RCC 7860 (cell line): ENCODE measurements around the gene ERAP2.
"Not testable (repeated sequence)": the region's sequence is repeated elsewhere in the genome, so short reads cannot be mapped to it uniquely, and the experiment has no call there.

ENCODE experiments used
- DNase-seq: peaks from one replicate; pipeline ENCODE4 v3.0.0-alpha.2; 2015; ENCODE audit warnings: low spot score
- FAIRE-seq: peaks from 2 replicates; lab custom pipeline; 2012; peaks lifted over from hg19 to GRCh38; lab: Jason Lieb, UNC

The ERAP2 gene

GRCh38 chr5:96928931-96929708 lies 52.8 kb downstream of the ERAP2 start:
- DNase-seq (no peak), FAIRE-seq (no peak)

DNA sequence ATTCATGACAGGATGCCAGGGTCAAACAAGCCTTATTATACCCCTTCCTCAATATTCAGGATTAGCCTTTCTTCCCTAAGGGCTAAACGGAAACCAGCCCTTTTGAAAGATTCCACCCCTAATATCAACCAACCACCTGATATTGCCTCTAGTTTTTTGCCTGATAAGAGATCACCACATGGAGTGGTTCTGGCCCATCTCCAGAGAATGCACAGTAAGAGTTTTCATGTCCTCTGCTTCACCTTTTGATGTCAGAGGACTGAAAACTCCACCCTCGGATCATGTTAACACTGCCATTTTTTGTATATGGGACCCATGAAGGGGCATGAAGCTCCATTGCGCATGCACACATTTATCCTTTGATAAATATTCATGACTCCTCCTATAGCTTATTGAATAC lies 53.8 kb downstream of the ERAP2 start:
- FAIRE-seq, result no peak
- DNase-seq, result no peak

DNA sequence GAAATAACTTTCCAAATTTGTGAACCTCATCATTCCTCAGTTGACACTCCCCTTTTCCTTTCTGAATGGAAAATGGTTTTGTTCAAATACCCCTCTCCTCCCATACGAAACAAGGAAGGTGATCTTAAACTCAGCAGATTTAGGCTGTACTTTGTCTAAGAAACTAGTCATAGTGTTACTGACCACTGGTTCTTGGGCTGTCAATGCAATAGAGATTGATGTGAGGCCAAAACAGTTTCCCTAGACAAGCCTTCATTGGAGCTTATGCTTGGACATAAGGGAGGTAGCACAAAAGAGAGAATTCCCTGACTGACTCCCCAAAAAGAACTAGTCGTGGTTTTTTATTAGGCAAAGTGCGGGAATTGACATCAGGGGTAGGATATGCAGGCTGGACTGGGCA lies 54.3 kb downstream of the ERAP2 start:
- DNase-seq (no peak), FAIRE-seq (no peak)

GRCh38 chr5:96931037-96931436 lies 54.7 kb downstream of the ERAP2 start:
- FAIRE-seq, DNase-seq: not testable (repeated sequence)

GRCh38 chr5:96931605-96932004 lies 55.3 kb downstream of the ERAP2 start:
- DNase-seq, result no peak
- no peak for FAIRE-seq

DNA sequence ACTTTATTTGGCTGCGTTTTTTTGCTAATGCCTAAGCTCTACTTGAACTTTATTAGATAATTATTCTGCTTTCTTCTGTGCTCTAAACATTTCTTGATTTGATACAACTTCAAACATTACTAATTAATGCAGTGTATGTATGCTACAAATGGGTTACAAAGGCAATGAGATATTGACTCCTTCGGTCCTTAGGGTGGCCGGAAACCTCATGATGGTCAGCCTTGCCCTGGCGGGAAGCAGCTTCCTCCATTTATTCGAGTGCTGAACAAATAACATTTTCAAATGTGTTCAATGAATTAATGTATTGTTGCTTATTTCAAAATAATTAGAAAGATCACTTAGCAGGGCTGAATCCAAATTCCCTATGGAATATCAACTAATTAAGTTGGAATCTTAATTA lies 55.7 kb downstream of the ERAP2 start:
- FAIRE-seq, result no peak
- DNase-seq, result no peak

GRCh38 chr5:96933764-96934707 lies 57.7 kb downstream of the ERAP2 start:
- DNase-seq (no peak), FAIRE-seq (no peak)

- FAIRE-seq (no peak), DNase-seq (peak; percentile 81)
Measured at GRCh38 chr5:96934708-96935558, 58.6 kb downstream of the ERAP2 start.

- FAIRE-seq (no peak), DNase-seq (peak; percentile 89)
Measured at GRCh38 chr5:96935559-96936430, 59.5 kb downstream of the ERAP2 start, which contains the start of gene LNPEP. LNPEP (plus strand) TSS chr5:96936080; CDS start chr5:96936156, 76 bp downstream.

DNA sequence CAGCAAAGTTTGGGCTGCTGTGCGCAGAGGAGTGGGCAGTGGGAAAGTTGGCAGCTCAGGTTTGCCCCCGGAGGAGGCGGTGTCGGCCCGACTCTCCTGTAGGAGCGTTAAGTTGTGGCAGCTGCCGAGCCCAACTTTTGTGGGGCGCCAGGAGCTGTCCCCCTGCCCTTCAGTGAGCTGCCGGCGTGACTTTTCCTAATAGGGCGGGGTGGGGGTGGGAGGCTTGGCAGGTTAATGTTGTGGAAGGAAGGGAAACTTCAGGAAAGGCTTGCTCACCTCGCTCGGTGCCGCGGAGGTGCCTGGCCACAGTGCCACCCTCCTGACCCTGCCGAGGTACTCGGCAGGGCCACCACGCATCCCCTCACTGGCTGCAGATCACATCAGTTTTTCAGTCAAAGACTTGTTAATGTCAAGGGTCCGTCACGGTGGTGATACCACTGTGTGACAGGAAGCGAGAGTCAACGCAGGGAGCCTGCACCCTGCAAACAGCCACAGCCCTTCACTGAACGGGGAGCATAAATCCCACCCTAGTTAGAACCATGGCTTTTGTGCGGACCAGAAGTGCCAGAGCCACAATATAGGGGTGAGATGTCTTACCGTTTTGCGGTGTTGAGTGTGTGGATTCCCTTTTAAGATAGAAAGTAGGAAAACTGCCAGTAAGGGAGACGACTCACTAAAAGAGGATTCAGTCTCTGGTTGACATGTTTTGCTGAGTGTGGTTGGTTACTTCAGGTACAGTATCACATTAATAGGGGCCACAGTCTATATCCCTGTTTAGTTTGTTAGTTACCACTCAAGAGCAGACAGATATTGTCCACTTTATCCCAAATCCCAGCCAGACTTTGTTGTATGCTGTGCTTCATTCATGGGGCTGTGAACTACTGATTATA lies 60.4 kb downstream of the ERAP2 start:
- FAIRE-seq (no peak), DNase-seq (no peak)

DNA sequence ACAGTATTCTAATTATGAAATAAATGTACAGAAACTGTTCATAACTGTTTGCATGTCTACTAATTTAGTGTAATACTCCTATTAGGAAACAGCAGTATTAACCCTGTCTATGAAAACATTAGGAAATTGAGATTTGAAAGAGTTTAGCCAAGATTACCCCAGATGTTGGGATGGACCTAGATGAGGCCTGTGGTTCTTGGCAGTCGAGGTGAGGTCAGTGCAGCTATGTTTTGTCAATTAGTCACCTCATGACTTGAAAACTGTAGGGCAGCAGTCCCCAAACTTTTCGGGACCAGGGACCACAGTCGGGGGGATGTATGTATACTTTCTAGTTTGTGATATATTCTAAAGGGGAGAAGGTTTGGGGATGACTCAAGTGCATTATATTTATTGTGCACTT lies 64.3 kb downstream of the ERAP2 start:
- FAIRE-seq (no peak), DNase-seq (no peak)

- FAIRE-seq (no peak), DNase-seq (no peak)
Measured at GRCh38 chr5:96941140-96941539, 64.8 kb downstream of the ERAP2 start.

DNA sequence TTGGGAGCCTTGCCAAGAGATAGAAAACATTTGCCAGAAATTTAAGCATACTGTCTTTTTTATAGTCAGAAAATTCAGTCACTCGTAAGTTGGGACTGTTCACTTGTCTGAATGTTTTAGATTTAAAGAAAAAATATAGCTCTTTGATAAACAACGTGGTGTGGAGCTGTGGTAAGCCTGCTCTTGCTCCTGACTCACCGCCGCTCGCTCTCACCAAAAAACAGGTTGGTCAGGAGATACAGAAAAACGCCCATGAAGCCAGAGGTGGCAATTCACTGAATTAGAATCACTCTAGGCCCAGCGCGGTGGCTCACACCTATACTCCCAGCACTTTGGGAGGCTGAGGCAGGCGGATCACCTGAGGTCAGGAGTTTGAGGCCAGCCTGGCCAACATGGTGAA lies 65.8 kb downstream of the ERAP2 start:
- no peak for DNase-seq
- no peak for FAIRE-seq

DNA sequence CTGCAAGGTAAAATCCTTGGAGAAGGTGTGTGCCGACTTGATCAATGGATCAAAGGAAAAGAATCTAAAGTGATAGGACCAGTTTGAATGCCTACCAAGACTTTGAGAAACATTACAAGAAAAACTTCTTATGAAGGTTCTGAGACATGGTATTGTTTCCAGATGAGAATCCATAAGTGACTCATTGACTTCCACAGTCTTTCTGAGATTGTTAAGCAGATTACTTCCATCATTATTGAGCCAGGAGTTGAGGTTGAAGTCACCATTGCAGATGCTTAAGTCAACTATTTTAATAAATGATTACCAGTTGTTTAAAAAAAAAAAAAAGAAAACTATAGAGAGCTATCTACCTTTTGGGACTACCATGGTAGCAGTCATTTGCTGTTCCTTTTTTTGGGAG lies 66.6 kb downstream of the ERAP2 start:
- FAIRE-seq (peak; percentile 59), DNase-seq (peak; percentile 22)

DNA sequence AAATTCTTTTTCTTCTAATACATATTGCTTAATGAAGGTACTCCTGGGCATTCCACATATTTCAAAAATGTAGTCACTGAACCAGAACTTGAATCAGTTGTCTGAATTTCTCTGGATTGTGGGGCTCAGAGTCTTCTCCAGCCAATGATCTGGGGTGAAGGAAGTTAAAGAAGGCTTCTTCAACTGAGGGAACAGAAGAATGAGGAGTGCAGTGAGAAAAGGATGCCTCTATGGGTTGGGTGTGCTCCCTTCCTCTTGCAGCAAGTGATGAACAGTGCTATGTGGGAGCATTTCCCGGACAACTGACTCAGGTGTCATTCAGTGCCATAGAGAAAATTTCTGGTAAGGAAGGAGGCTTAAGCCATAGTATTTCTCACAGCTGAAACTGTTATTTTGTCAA lies 67.5 kb downstream of the ERAP2 start:
- no peak for FAIRE-seq
- no peak for DNase-seq

- no peak for FAIRE-seq
- no peak for DNase-seq
Measured at GRCh38 chr5:96945144-96945897, 69.0 kb downstream of the ERAP2 start.

- DNase-seq (peak; percentile 47), FAIRE-seq (peak; percentile 90)
Measured at GRCh38 chr5:96946381-96946780, 70.1 kb downstream of the ERAP2 start.

DNA sequence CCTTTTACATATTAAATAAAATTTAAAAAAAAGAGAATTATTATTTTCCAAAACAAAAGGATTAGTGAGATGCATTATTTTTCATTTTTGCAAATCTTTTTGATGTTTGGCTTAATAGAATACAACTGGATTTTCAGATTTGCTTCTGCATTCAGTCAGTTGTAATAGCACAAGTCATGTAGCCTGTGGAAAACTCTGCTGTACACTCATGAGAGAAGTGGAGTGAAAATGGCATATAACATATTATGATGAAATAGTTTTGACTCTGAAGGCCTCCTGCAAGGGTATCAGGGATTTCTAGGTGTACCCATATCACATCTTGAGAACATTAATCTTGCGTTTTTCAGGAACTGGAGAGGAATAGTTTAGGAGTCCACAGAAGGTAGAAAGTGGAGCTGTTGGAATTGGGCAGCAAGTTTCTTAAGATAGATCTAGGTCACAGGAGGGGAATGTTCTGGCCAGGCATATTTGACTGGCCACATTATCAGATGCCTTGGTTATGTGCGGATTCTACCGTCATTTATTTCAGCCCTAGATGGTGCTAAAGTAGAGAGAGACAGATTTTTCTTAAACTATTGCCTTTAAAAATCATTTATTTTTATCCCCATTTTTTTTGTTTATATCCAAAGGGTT lies 75.9 kb downstream of the ERAP2 start:
- DNase-seq, result no peak
- no peak for FAIRE-seq
